Natural killer cell (primary cell): ENCODE data around the gene IGFBP5. TPM values are rescaled to one million over a fixed set of nuclear protein-coding genes. Genes with fewer than 3 reads are reported as not detected.

Source experiments
- ATAC-seq, 3 donors: fragments of 150-1000 bp in 2 of 3; fragments of 200-7000 bp in 1 of 3; cut with Tn5 transposase; 1 replicate in 1 of 3; 2 replicates in 2 of 3; pipeline ENCODE4 v1.10.0; 2021; ENCODE audit warnings: mild to moderate bottlenecking in 2 of 3, moderate library complexity in 2 of 3
- DNase-seq, 2 donors: peaks; one replicate each; pipeline versions ENCODE4 v3.0.0 to v3.0.0-alpha.2; 2013 to 2021; ENCODE audit warnings: mixed read lengths in 1 of 2
- H3K27ac ChIP-seq: one replicate; pipeline ENCODE4 v1.5.1; 2013; ENCODE audit warnings: mild to moderate bottlenecking, low read length
- H3K27me3 ChIP-seq: one replicate; pipeline ENCODE4 v1.6.1; 2013; ENCODE audit warnings: low read length; ENCODE audit not compliant: control insufficient read depth, insufficient read depth
- H3K36me3 ChIP-seq: one replicate; pipeline ENCODE4 v1.6.1; 2013; ENCODE audit warnings: low read length; ENCODE audit not compliant: control insufficient read depth, insufficient read depth
- H3K4me1 ChIP-seq: one replicate; pipeline ENCODE4 v1.6.1; 2013; ENCODE audit warnings: low read length; ENCODE audit not compliant: control insufficient read depth, insufficient read depth
- H3K4me3 ChIP-seq: one replicate; pipeline ENCODE4 v1.5.1; 2013; ENCODE audit warnings: low read length
- H3K9me3 ChIP-seq: one replicate; pipeline ENCODE4 v1.6.1; 2013; ENCODE audit warnings: low read length; ENCODE audit not compliant: control insufficient read depth, insufficient read depth
- H3K27ac Mint-ChIP-seq, 2 donors: one replicate each; pipeline ENCODE4 v1.8.0; 2022; ENCODE audit warnings: mild to moderate bottlenecking in 2 of 2, mixed read lengths in 2 of 2, moderate library complexity in 1 of 2
- H3K27me3 Mint-ChIP-seq, 2 donors: one replicate each; pipeline ENCODE4 v1.8.0; 2022; ENCODE audit warnings: low read depth in 2 of 2, mixed read lengths in 2 of 2
- H3K36me3 Mint-ChIP-seq: one replicate; pipeline ENCODE4 v1.8.0; 2022; ENCODE audit warnings: mixed read lengths
- H3K4me1 Mint-ChIP-seq, 2 donors: one replicate each; pipeline ENCODE4 v1.8.0; 2022; ENCODE audit warnings: mixed read lengths in 2 of 2
- H3K4me3 Mint-ChIP-seq: one replicate; pipeline ENCODE4 v1.8.0; 2022; ENCODE audit warnings: mild to moderate bottlenecking, moderate library complexity, mixed read lengths
- H3K9me3 Mint-ChIP-seq, 2 donors: one replicate each; pipeline ENCODE4 v1.8.0; 2022; ENCODE audit warnings: mixed read lengths in 2 of 2
- WGBS: methylation state at CpG from one replicate; pipeline ENCODE4 v1.1.7; 2013; ENCODE audit warnings: missing lambda C conversion rate; ENCODE audit not compliant: insufficient coverage; 5-methylcytosine and 5-hydroxymethylcytosine counted together
- intact Hi-C: fragments of 100-400 bp; cut with micrococcal nuclease; formaldehyde crosslinking; loops from one replicate; pipeline ENCODE4 v1.14.2; 2022
- total RNA-seq, 4 donors: library from RNA; stranded (reverse); fragments of 120-200 nt in 1 of 4; gene quantifications; one replicate each; pipeline versions ENCODE4 v1.2.3 to v1.2.4, GENCODE V29; 2013 to 2022
- TF ChIP-seq, protein P1 (sequence below): fragments of 200-600 bp; IDR thresholded peaks from one replicate; pipeline ENCODE4 v1.8.0; 2022; ENCODE audit warnings: antibody characterized with exemption

IGFBP5 gene
- total RNA-seq, 3 donors from 2014 or later (not counting 1 experiment from before 2014, with no cell fraction given): not detected

DNA sequence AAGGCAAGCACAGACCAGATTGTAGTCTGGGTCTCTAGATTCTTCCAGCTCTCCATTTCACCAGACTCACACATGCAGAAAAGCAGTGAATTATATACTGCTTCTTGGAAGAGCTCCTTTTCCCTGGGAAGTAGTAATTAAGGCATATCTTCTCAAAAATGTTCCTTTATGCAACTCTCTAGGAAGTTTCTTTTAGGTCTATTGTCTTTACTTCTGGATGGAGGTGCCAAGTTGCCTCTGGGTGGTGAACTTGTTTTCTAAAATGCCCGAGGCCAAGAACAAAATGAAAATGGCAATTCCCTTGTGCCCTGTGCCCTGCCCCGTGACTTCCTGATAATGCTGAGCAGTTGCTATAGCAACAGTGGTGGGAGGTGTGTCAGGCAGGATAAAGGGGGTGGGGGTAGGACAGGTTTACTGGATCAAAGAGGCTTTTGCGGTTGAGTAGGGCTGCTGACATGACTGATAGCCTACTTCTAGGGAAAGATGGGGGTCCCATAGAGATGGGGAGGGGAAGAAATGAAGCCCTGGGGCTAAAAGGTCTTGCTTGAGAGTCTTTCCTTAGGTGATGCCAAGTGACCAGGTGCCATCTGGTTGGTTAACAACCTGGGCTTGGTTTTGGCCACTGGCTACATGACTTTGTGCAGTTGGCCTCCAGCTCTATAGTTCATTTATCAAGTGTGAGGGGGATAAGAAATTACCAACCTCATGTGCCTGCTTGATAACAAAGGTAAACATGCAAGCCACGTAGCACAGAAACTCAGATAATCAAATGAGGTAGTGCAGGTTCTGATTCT lies 50.3 kb downstream of the IGFBP5 start:
- DNase-seq: no peak
- Mint-ChIP-seq H3K27me3 (peaks cover 20 to 33% of the 10 kb centered on the region in 2 donors), H3K27ac (no peak overlapping the region), H3K4me3 (no peak overlapping the region), H3K9me3 (no peaks in the 10 kb centered on the region), H3K36me3 (no peaks in the 10 kb centered on the region), H3K4me1 (peaks cover 0 to 4% of the 10 kb centered on the region in 2 donors)
- intact Hi-C loops: no loop called here
- Histone ChIP-seq H3K36me3 (no peaks in the 10 kb centered on the region), H3K27ac (no peak overlapping the region), H3K4me1 (no peaks in the 10 kb centered on the region), H3K27me3 (no peaks in the 10 kb centered on the region), H3K4me3 (no peak overlapping the region), H3K9me3 (no peaks in the 10 kb centered on the region)
- no peak for ATAC-seq
- TF ChIP-seq, protein P1, sequence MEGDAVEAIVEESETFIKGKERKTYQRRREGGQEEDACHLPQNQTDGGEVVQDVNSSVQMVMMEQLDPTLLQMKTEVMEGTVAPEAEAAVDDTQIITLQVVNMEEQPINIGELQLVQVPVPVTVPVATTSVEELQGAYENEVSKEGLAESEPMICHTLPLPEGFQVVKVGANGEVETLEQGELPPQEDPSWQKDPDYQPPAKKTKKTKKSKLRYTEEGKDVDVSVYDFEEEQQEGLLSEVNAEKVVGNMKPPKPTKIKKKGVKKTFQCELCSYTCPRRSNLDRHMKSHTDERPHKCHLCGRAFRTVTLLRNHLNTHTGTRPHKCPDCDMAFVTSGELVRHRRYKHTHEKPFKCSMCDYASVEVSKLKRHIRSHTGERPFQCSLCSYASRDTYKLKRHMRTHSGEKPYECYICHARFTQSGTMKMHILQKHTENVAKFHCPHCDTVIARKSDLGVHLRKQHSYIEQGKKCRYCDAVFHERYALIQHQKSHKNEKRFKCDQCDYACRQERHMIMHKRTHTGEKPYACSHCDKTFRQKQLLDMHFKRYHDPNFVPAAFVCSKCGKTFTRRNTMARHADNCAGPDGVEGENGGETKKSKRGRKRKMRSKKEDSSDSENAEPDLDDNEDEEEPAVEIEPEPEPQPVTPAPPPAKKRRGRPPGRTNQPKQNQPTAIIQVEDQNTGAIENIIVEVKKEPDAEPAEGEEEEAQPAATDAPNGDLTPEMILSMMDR: no peak
- WGBS: 68% methylated on average over 4 of the region's 4 CpGs

DNA sequence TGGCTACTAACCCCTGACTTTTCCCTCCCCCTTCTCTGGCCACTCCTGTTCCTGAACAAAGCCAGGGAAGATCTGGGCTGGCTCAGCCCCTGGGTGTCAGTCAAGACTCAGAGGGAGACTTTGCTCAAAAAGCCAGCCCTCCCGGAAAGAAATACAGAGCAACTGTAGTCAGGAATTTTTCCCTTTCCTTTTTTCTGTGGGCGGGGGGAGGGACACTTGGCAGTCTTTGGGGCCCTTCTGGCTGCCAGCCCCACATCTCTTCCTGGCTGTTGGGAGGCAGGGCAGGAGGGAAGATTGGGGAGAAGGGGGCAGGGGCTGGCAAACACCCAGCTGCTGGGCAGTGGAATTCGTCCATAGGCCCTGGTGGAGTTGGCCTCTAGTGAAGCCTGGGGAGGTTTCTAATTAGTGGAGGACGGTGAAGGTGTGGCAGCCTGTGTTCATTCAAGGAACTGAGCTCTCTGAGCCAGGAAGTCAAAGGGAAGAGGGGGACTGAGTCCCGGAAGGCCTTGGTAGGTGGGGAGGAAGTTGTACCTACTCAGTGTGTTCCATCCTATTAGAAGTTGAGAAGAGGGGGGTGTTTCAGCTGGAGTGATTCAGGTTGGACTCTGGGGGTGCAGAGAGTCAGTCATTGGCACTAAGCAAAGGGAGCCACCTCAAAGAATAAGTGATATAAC lies 51.2 kb downstream of the IGFBP5 start:
- intact Hi-C loops: no loop called here
- WGBS: 83% methylated on average over 4 of the region's 5 CpGs
- TF ChIP-seq, protein P1: no peak
- no peaks in the 10 kb centered on the region for H3K36me3 Mint-ChIP-seq
- peaks cover 0 to 4% of the 10 kb centered on the region in 2 donors for H3K4me1 Mint-ChIP-seq
- ATAC-seq (no peak), DNase-seq (no peak)
- Histone ChIP-seq H3K27me3 (no peaks in the 10 kb centered on the region), H3K27ac (no peak overlapping the region), H3K4me3 (no peak overlapping the region), H3K4me1 (no peaks in the 10 kb centered on the region), H3K9me3 (no peaks in the 10 kb centered on the region), H3K36me3 (no peaks in the 10 kb centered on the region)
- no peak overlapping the region for H3K4me3 Mint-ChIP-seq
- no peak overlapping the region for H3K27ac Mint-ChIP-seq
- H3K27me3 Mint-ChIP-seq: peaks cover 25 to 30% of the 10 kb centered on the region in 2 donors
- no peaks in the 10 kb centered on the region for H3K9me3 Mint-ChIP-seq

DNA sequence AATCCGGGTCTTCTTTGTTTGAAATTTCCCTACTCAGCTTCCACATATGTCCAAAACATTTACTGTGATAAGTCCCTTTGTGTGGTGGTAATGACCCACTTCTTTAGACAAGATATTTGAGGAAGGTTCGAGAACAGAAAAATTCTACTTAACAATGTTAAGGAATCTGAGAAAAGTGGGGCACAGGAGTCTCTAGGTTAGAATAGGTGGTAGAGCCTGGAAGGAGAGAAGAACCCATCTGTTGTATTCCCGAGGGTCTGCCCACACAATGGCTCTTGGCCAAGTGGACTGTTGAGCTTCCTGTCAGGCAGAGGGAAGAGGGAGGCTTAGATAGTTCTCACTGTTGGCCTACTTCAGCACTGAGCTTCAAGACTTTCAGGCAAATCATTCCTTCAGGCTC lies 57.9 kb downstream of the IGFBP5 start:
- H3K27me3 Mint-ChIP-seq: peaks cover 38 to 54% of the 10 kb centered on the region in 2 donors
- H3K9me3 Mint-ChIP-seq: no peaks in the 10 kb centered on the region
- 54% methylated on average over 2 of the region's 3 CpGs for WGBS
- no peak overlapping the region for H3K4me3 Mint-ChIP-seq
- H3K4me3 ChIP-seq: no peak overlapping the region
- no peaks in the 10 kb centered on the region for H3K36me3 ChIP-seq
- no peak overlapping the region for H3K27ac Mint-ChIP-seq
- no peaks in the 10 kb centered on the region for H3K36me3 Mint-ChIP-seq
- H3K9me3 ChIP-seq: no peaks in the 10 kb centered on the region
- DNase-seq (no peak), ATAC-seq (no peak)
- intact Hi-C loops: no loop called here
- peaks cover 34% of the 10 kb centered on the region for H3K27me3 ChIP-seq
- H3K27ac ChIP-seq: no peak overlapping the region
- TF ChIP-seq, protein P1: no peak
- peaks cover 25 to 46% of the 10 kb centered on the region in 2 donors for H3K4me1 Mint-ChIP-seq
- peaks cover 29% of the 10 kb centered on the region for H3K4me1 ChIP-seq
